Astrocyte (in vitro differentiated cells and primary cell): ENCODE measurements around the gene NUMB.

Experiments
- EZH2 ChIP-seq: IDR thresholded peaks from 2 replicates; pipeline ENCODE4 v1.6.1; 2012; ENCODE audit warnings: mild to moderate bottlenecking, low read length, inconsistent platforms; ENCODE audit not compliant: insufficient read depth
- TF ChIP-seq, protein P1 (sequence below): IDR thresholded peaks from 2 replicates; pipeline ENCODE4 v1.5.1; 2011; ENCODE audit warnings: low read depth, mild to moderate bottlenecking, inconsistent platforms, low read length, moderate library complexity; ENCODE audit not compliant: insufficient read depth

DNA sequence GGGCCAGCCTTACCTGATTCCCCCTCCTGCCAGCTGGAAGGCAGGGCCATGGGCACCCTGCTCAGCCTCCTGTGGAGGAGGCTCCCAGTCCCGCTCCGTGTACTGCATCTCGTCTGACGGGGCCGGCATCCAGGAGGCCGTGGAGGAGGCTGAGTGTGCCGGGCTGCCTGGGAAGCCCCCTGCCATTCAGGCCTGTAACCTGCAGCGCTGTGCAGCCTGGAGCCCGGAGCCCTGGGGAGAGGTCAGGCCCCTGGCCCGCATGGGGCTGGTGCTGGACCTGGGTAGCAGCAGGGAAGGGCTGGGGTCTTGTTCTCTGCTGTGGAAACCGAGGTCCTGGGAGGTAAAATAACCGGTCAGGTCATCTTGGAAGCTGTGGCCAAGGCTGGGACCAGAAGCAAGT is 204.6 kb downstream of the NUMB start:
- TF ChIP-seq, protein P1, sequence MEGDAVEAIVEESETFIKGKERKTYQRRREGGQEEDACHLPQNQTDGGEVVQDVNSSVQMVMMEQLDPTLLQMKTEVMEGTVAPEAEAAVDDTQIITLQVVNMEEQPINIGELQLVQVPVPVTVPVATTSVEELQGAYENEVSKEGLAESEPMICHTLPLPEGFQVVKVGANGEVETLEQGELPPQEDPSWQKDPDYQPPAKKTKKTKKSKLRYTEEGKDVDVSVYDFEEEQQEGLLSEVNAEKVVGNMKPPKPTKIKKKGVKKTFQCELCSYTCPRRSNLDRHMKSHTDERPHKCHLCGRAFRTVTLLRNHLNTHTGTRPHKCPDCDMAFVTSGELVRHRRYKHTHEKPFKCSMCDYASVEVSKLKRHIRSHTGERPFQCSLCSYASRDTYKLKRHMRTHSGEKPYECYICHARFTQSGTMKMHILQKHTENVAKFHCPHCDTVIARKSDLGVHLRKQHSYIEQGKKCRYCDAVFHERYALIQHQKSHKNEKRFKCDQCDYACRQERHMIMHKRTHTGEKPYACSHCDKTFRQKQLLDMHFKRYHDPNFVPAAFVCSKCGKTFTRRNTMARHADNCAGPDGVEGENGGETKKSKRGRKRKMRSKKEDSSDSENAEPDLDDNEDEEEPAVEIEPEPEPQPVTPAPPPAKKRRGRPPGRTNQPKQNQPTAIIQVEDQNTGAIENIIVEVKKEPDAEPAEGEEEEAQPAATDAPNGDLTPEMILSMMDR, result no peak
- no peak for TF ChIP-seq EZH2
